Neural progenitor cell (in vitro differentiated cells): ENCODE results near the gene MAGI2.

Experiments
- CTCF ChIP-seq: fragments of 200-600 bp; sonication (generic); IDR thresholded peaks from 2 replicates; pipeline ENCODE4 v1.5.1; 2017; ENCODE audit warnings: antibody characterized with exemption, mild to moderate bottlenecking
- EZH2 ChIP-seq: fragments of 200-600 bp; sonication (generic); IDR thresholded peaks from 2 replicates; pipeline ENCODE4 v1.6.1; 2017; ENCODE audit warnings: antibody characterized with exemption, mild to moderate bottlenecking, moderate library complexity
- EZH2phosphoT487 ChIP-seq: fragments of 200-600 bp; sonication (generic); IDR thresholded peaks from 2 replicates; pipeline ENCODE4 v1.6.1; 2017; ENCODE audit warnings: antibody characterized with exemption

DNA sequence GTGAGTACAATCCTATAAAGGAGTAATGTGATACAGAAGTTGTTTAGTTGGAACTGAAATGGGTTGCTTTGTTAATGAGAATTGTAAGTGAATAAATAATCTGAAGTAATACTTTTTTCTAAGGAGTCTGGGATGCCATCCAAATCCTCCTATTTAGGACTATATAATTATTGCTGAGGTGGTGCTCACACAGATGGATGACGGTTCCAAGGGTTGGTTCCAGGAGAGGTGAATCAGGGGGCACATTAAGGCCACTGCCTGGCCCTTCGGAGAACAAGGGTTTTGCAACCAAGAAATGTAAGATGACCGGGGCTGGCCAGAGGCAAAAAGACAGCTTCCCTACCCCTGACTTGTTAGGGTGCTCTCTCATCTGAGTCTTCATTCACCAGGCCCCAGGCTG is 1302.2 kb downstream of the MAGI2 start:
- no peak for TF ChIP-seq CTCF
- TF ChIP-seq EZH2: no peak
- TF ChIP-seq EZH2phosphoT487: no peak
